ENCODE measurements around the gene PALB2.

The PALB2 gene

GRCh38 chr16:23640931-23641765 lies at the start of gene PALB2, which contains the start of gene DCTN5:
Gene PALB2, minus strand, starts transcription at chr16:23641310. Its CDS starts 153 bp downstream, at chr16:23641157.
Gene DCTN5, plus strand, starts transcription at chr16:23641466. Its CDS starts 77 bp downstream, at chr16:23641543.
- peak; percentile 97 for DNase-seq (ENCODE audit: low read depth, low spot score)

- no peak for DNase-seq (ENCODE audit: low read depth, low spot score)
These were observed 48.5 kb upstream of the PALB2 start for GRCh38 chr16:23689442-23690187.

- DNase-seq (ENCODE audit: low read depth, low spot score): no peak
These were observed 46.1 kb upstream of the PALB2 start for GRCh38 chr16:23687034-23687808.

GRCh38 chr16:23683487-23683886 lies 42.4 kb upstream of the PALB2 start:
- no peak for DNase-seq (ENCODE audit: low read depth, low spot score)

- DNase-seq (ENCODE audit: low read depth, low spot score): no peak
These were observed 41.1 kb upstream of the PALB2 start for GRCh38 chr16:23682181-23682580.

- no peak for DNase-seq (ENCODE audit: low read depth, low spot score)
These were observed 38.9 kb upstream of the PALB2 start for GRCh38 chr16:23679986-23680336.

- DNase-seq (ENCODE audit: low read depth, low spot score): peak; percentile 66
These were observed 38.3 kb upstream of the PALB2 start for GRCh38 chr16:23679274-23679985.

GRCh38 chr16:23678430-23679273 lies 37.5 kb upstream of the PALB2 start, which contains the start of gene PLK1:
Gene PLK1, plus strand, starts transcription at chr16:23678889. Its CDS starts 44 bp downstream, at chr16:23678933.
- DNase-seq (ENCODE audit: low read depth, low spot score): peak; percentile 94

GRCh38 chr16:23676924-23677480 lies 35.9 kb upstream of the PALB2 start:
- DNase-seq (ENCODE audit: low read depth, low spot score): no peak

- DNase-seq (ENCODE audit: low read depth, low spot score): no peak
These were observed 33.0 kb upstream of the PALB2 start for GRCh38 chr16:23673971-23674614.

GRCh38 chr16:23670137-23670776 lies 29.1 kb upstream of the PALB2 start:
- DNase-seq (ENCODE audit: low read depth, low spot score): peak; percentile 77

- DNase-seq (ENCODE audit: low read depth, low spot score): no peak
These were observed 27.8 kb upstream of the PALB2 start for GRCh38 chr16:23668873-23669272.

GRCh38 chr16:23668225-23668624 lies 27.1 kb upstream of the PALB2 start:
- no peak for DNase-seq (ENCODE audit: low read depth, low spot score)

- no peak for DNase-seq (ENCODE audit: low read depth, low spot score)
These were observed 26.2 kb upstream of the PALB2 start for GRCh38 chr16:23667355-23667659.

GRCh38 chr16:23666571-23667354 lies 25.7 kb upstream of the PALB2 start:
- no peak for DNase-seq (ENCODE audit: low read depth, low spot score)

- DNase-seq (ENCODE audit: low read depth, low spot score): no peak
These were observed 22.8 kb upstream of the PALB2 start for GRCh38 chr16:23663918-23664317.

- no peak for DNase-seq (ENCODE audit: low read depth, low spot score)
These were observed 10.9 kb upstream of the PALB2 start for GRCh38 chr16:23651943-23652468.
